HEK293 (cell line): ENCODE data around the gene PHF20.

Source experiments
- CTCF ChIA-PET: fragments of 350-600 bp; formaldehyde crosslinking; extraction: SDS; loops from one replicate; lab custom pipeline; 2021; ENCODE audit warnings: antibody characterized with exemption; lab: Yijun Ruan, JAX
- POLR2A ChIA-PET: fragments of 300-600 bp; formaldehyde crosslinking; extraction: SDS; loops from one replicate; lab custom pipeline; 2020; ENCODE audit warnings: antibody characterized with exemption, inconsistent platforms; lab: Yijun Ruan, JAX
- H3K27ac ChIP-seq: fragments of 200-500 bp; sonication (Bioruptor generic); 2 replicates; pipeline ENCODE4 v1.5.1; 2014; ENCODE audit warnings: low read depth, low read length, control low read depth, inconsistent platforms; ENCODE audit errors: extremely low read depth
- H3K36me3 ChIP-seq, 2 experiments: fragments of 200-500 bp in 1 of 2; sonication (Bioruptor generic) in 1 of 2; 1 replicate in 1 of 2; 2 replicates in 1 of 2; pipeline ENCODE4 v1.5.1; 2014 to 2017; ENCODE audit warnings: inconsistent platforms in 2 of 2, low read length in 2 of 2; ENCODE audit not compliant: control insufficient read depth in 2 of 2, insufficient read depth in 1 of 2
- H3K4me1 ChIP-seq: fragments of 200-500 bp; sonication (Bioruptor generic); 2 replicates; pipeline ENCODE4 v1.5.1; 2014; ENCODE audit warnings: mild to moderate bottlenecking, low read length, inconsistent platforms; ENCODE audit not compliant: control insufficient read depth, insufficient read depth
- H3K4me3 ChIP-seq: 2 replicates; pipeline ENCODE4 v1.5.1; 2011; ENCODE audit warnings: low read depth, mild to moderate bottlenecking, control low read depth, low read length, moderate library complexity
- H3K9me3 ChIP-seq: fragments of 200-500 bp; sonication (Bioruptor generic); 2 replicates; pipeline ENCODE4 v1.5.1; 2014; ENCODE audit warnings: low read depth, low read length, inconsistent platforms; ENCODE audit not compliant: control insufficient read depth, insufficient read depth
- BCL11A ChIP-seq: fragments of 450-650 bp; formaldehyde crosslinking; IDR thresholded peaks from 2 replicates; pipeline ENCODE4 v1.5.1; 2016; ENCODE audit warnings: low read depth, missing biosample characterization, missing genetic modification characterization
- BCL6B ChIP-seq: fragments of 450-650 bp; formaldehyde crosslinking; IDR thresholded peaks from 2 replicates; pipeline ENCODE4 v1.5.1; 2017; ENCODE audit warnings: missing biosample characterization, missing genetic modification characterization
- GLIS1 ChIP-seq: fragments of 450-650 bp; formaldehyde crosslinking; IDR thresholded peaks from 2 replicates; pipeline ENCODE4 v1.5.1; 2016; ENCODE audit warnings: missing biosample characterization, missing genetic modification characterization
- GLIS2 ChIP-seq: fragments of 450-650 bp; formaldehyde crosslinking; IDR thresholded peaks from 2 replicates; pipeline ENCODE4 v1.5.1; 2016; ENCODE audit warnings: missing biosample characterization, missing genetic modification characterization
- IKZF3 ChIP-seq: fragments of 450-650 bp; IDR thresholded peaks from 2 replicates; pipeline ENCODE4 v1.5.0; 2018; ENCODE audit warnings: missing biosample characterization, mild to moderate bottlenecking, missing genetic modification characterization, moderate library complexity
- KLF16 ChIP-seq: fragments of 450-650 bp; formaldehyde crosslinking; IDR thresholded peaks from 2 replicates; pipeline ENCODE4 v1.5.1; 2017; ENCODE audit warnings: missing biosample characterization, missing genetic modification characterization
- KLF8 ChIP-seq: fragments of 450-650 bp; formaldehyde crosslinking; IDR thresholded peaks from 2 replicates; pipeline ENCODE4 v1.5.1; 2016; ENCODE audit warnings: missing biosample characterization, missing genetic modification characterization
- PRDM10 ChIP-seq: fragments of 450-650 bp; formaldehyde crosslinking; IDR thresholded peaks from 2 replicates; pipeline ENCODE4 v1.5.1; 2016; ENCODE audit warnings: missing biosample characterization, missing genetic modification characterization
- REST ChIP-seq: fragments of 450-650 bp; formaldehyde crosslinking; IDR thresholded peaks from 2 replicates; pipeline ENCODE4 v1.5.1; 2016; ENCODE audit warnings: missing biosample characterization, missing genetic modification characterization
- SALL2 ChIP-seq: fragments of 450-650 bp; formaldehyde crosslinking; IDR thresholded peaks from 2 replicates; pipeline ENCODE4 v1.5.0; 2017; ENCODE audit warnings: missing biosample characterization, mild to moderate bottlenecking, missing genetic modification characterization, borderline replicate concordance
- SP3 ChIP-seq: fragments of 450-650 bp; formaldehyde crosslinking; IDR thresholded peaks from 2 replicates; pipeline ENCODE4 v1.5.1; 2016; ENCODE audit warnings: missing biosample characterization, missing genetic modification characterization
- SP7 ChIP-seq: fragments of 450-650 bp; formaldehyde crosslinking; IDR thresholded peaks from 2 replicates; pipeline ENCODE4 v1.5.1; 2016; ENCODE audit warnings: missing biosample characterization, missing genetic modification characterization
- ZBTB20 ChIP-seq: fragments of 450-650 bp; formaldehyde crosslinking; IDR thresholded peaks from 2 replicates; pipeline ENCODE4 v1.5.1; 2016; ENCODE audit warnings: missing biosample characterization, missing genetic modification characterization
- ZBTB26 ChIP-seq: fragments of 450-650 bp; formaldehyde crosslinking; optimal IDR thresholded peaks from 2 replicates; pipeline ENCODE3; 2016; ENCODE audit warnings: missing biosample characterization, mild to moderate bottlenecking, missing genetic modification characterization
- ZFHX2 ChIP-seq: fragments of 450-650 bp; formaldehyde crosslinking; conservative IDR thresholded peaks from 2 replicates; pipeline ENCODE4 v1.5.1; 2016; ENCODE audit warnings: missing biosample characterization, missing genetic modification characterization
- ZNF157 ChIP-seq: fragments of 450-650 bp; formaldehyde crosslinking; IDR thresholded peaks from 2 replicates; pipeline ENCODE4 v1.5.1; 2016; ENCODE audit warnings: missing biosample characterization, missing genetic modification characterization
- ZNF488 ChIP-seq: fragments of 450-650 bp; formaldehyde crosslinking; IDR thresholded peaks from 2 replicates; pipeline ENCODE4 v1.5.1; 2016; ENCODE audit warnings: missing biosample characterization, missing genetic modification characterization
- ZNF514 ChIP-seq: fragments of 450-650 bp; formaldehyde crosslinking; IDR thresholded peaks from 2 replicates; pipeline ENCODE4 v1.5.1; 2016; ENCODE audit warnings: missing biosample characterization, missing genetic modification characterization
- ZNF549 ChIP-seq: fragments of 450-650 bp; IDR thresholded peaks from 2 replicates; pipeline ENCODE4 v1.5.1; 2018; ENCODE audit warnings: missing biosample characterization, missing genetic modification characterization, mild to moderate bottlenecking, inconsistent platforms, moderate library complexity
- ZNF571 ChIP-seq: fragments of 450-650 bp; formaldehyde crosslinking; IDR thresholded peaks from 2 replicates; pipeline ENCODE4 v1.5.0; 2017; ENCODE audit warnings: missing biosample characterization, missing genetic modification characterization
- ZNF600 ChIP-seq: fragments of 450-650 bp; formaldehyde crosslinking; IDR thresholded peaks from 2 replicates; pipeline ENCODE4 v1.5.1; 2016; ENCODE audit warnings: missing biosample characterization, missing genetic modification characterization
- ZNF629 ChIP-seq: fragments of 450-650 bp; formaldehyde crosslinking; IDR thresholded peaks from 2 replicates; pipeline ENCODE4 v1.5.1; 2017; ENCODE audit warnings: missing biosample characterization, missing genetic modification characterization
- ZNF664 ChIP-seq: fragments of 450-650 bp; formaldehyde crosslinking; IDR thresholded peaks from 2 replicates; pipeline ENCODE4 v1.5.1; 2016; ENCODE audit warnings: missing biosample characterization, missing genetic modification characterization
- ZNF791 ChIP-seq: fragments of 450-650 bp; formaldehyde crosslinking; IDR thresholded peaks from 2 replicates; pipeline ENCODE4 v1.5.1; 2016; ENCODE audit warnings: missing biosample characterization, missing genetic modification characterization
- ZSCAN23 ChIP-seq: fragments of 450-650 bp; formaldehyde crosslinking; IDR thresholded peaks from 2 replicates; pipeline ENCODE4 v1.5.1; 2016; ENCODE audit warnings: missing biosample characterization, missing genetic modification characterization

The PHF20 gene

GRCh38 chr20:35823147-35823546, 51.3 kb downstream of the PHF20 start:
- no peak overlapping the region for H3K27ac ChIP-seq
- CTCF ChIA-PET = no interaction called here
- H3K4me3 ChIP-seq = no peak overlapping the region
- H3K9me3 ChIP-seq = no peaks in the 10 kb centered on the region
- no peaks in the 10 kb centered on the region; a peak in 1 of 3 replicates for H3K36me3 ChIP-seq
- TF ChIP-seq ZFHX2 (tag by site-specific recombination) = peak; percentile 45
- TF ChIP-seq ZBTB20 (tag by site-specific recombination) = no peak
- no peak for TF ChIP-seq SP7 (tag by site-specific recombination)
- TF ChIP-seq KLF8 = 0 out of 2 replicates have a peak, but pooled peaks have one; percentile 30
- TF ChIP-seq GLIS1 (tag by site-specific recombination) = peak; percentile 53
- TF ChIP-seq ZNF514 (tag by site-specific recombination) = no peak
- TF ChIP-seq ZSCAN23 (tag by site-specific recombination) = no peak
- TF ChIP-seq ZNF629 (tag by site-specific recombination) = 0 out of 2 replicates have a peak, but pooled peaks have one; percentile 14
- TF ChIP-seq BCL11A (tag by site-specific recombination) = peak; percentile 53; the same call in 1 of the 2 replicates
- TF ChIP-seq REST = no peak
- no peak for TF ChIP-seq SALL2 (tag by site-specific recombination)
- TF ChIP-seq ZNF600 (tag by site-specific recombination) = peak; percentile 41; the same call in 1 of the 2 replicates
- TF ChIP-seq PRDM10 (tag by site-specific recombination) = no peak
- TF ChIP-seq SP3 (tag by site-specific recombination) = no peak
- TF ChIP-seq GLIS2 (tag by site-specific recombination) = peak; percentile 54
- TF ChIP-seq, all 188 proteins: peak for 7
- H3K4me1 ChIP-seq = no peaks in the 10 kb centered on the region
- POLR2A ChIA-PET = interaction anchor here (1.0 kb wide), 1 partner anchor 51 kb away, joined by 3 read pairs; the partner anchor contains the start of gene PHF20

GRCh38 chr20:35823937-35824336, 52.1 kb downstream of the PHF20 start:
- Histone ChIP-seq H3K27ac (no peak overlapping the region), H3K4me3 (no peak overlapping the region), H3K9me3 (no peaks in the 10 kb centered on the region), H3K36me3 (no peaks in the 10 kb centered on the region; a peak in 1 of 3 replicates), H3K4me1 (no peaks in the 10 kb centered on the region)
- ChIA-PET CTCF (no interaction called here), POLR2A (no interaction called here)
- TF ChIP-seq ZNF791 (no peak), KLF16 (tag by site-specific recombination) (no peak), ZNF549 (tag by site-specific recombination) (no peak), IKZF3 (tag by site-specific recombination) (no peak), ZNF488 (tag by site-specific recombination) (no peak), ZNF664 (tag by site-specific recombination) (no peak), ZBTB26 (tag by site-specific recombination) (no peak), ZNF157 (tag by site-specific recombination) (no peak), ZNF571 (tag by site-specific recombination) (no peak), BCL6B (tag by site-specific recombination) (no peak), GLIS1 (tag by site-specific recombination) (no peak)
